Left ventricle myocardium inferior (tissue), 1 donor: Measurements from ENCODE around the gene HLF. TPM values are rescaled to one million over a fixed set of nuclear protein-coding genes. Genes with fewer than 3 reads are reported as not detected.

Experiments used
- DNase-seq: peaks from one replicate; pipeline ENCODE4 v3.0.0-alpha.2; 2020
- H3K27ac ChIP-seq: fragments of 200-600 bp; replicated peaks from 2 replicates; pipeline ENCODE4 v1.8.0; 2021
- H3K27me3 ChIP-seq: fragments of 200-600 bp; 2 replicates; pipeline ENCODE4 v1.8.0; 2021; ENCODE audit warnings: low read depth
- H3K36me3 ChIP-seq: fragments of 200-600 bp; 2 replicates; pipeline ENCODE4 v1.8.0; 2021
- H3K4me1 ChIP-seq: fragments of 200-600 bp; 2 replicates; pipeline ENCODE4 v1.8.0; 2021
- H3K4me3 ChIP-seq: fragments of 200-600 bp; 2 replicates; pipeline ENCODE4 v1.8.0; 2021; ENCODE audit warnings: mild to moderate bottlenecking, moderate library complexity
- H3K9me3 ChIP-seq: fragments of 200-600 bp; replicated peaks from 2 replicates; pipeline ENCODE4 v1.8.0; 2021
- intact Hi-C: fragments of 100-400 bp; cut with micrococcal nuclease; formaldehyde crosslinking; loops from one replicate; pipeline ENCODE4 v1.11.0; 2022
- total RNA-seq: library from RNA; stranded (reverse); fragmentation: NEBNext Ultra II Directional; extraction: Animal tissue kit (Norgen Biotek cat#: 25700); gene quantifications from one replicate; pipeline ENCODE4 v1.2.1, GENCODE V29; 2021
- TF ChIP-seq, protein P1 (sequence below): fragments of 200-600 bp; IDR thresholded peaks from 2 replicates; pipeline ENCODE4 v1.8.0; 2021; ENCODE audit warnings: antibody characterized with exemption, mild to moderate bottlenecking, borderline replicate concordance
- donor health status: DM: no; HTN: yes; CAD: no; lungs with severe emphysema.

The HLF gene
- total RNA-seq, 1 donor from 2014 or later, result 22.6 TPM

DNA sequence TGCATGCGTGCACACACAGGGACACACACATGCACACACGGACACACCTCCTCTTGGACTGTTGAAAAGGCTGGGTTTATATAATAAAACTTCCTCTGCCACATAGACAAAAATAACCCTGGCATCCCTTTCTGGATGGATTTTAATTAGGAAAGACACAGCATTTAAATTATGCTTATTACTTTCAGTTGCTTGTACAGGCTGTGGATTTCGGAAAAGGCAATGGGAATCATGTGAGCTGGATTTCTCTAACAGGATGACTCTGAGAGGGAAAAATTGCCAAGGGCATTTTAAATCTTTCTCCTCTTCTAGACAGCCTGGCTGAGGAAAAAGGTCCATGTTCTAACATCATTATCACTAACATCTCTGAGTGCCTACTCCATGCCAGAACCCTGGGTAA lies 75.9 kb downstream of the HLF start:
- Histone ChIP-seq H3K4me1 (no peaks in the 10 kb centered on the region), H3K27ac (no peak overlapping the region), H3K27me3 (peaks cover 10% of the 10 kb centered on the region), H3K9me3 (no peaks in the 10 kb centered on the region), H3K4me3 (no peak overlapping the region), H3K36me3 (no peaks in the 10 kb centered on the region)
- intact Hi-C loops, result no loop called here
- DNase-seq, result no peak
- TF ChIP-seq, protein P1, sequence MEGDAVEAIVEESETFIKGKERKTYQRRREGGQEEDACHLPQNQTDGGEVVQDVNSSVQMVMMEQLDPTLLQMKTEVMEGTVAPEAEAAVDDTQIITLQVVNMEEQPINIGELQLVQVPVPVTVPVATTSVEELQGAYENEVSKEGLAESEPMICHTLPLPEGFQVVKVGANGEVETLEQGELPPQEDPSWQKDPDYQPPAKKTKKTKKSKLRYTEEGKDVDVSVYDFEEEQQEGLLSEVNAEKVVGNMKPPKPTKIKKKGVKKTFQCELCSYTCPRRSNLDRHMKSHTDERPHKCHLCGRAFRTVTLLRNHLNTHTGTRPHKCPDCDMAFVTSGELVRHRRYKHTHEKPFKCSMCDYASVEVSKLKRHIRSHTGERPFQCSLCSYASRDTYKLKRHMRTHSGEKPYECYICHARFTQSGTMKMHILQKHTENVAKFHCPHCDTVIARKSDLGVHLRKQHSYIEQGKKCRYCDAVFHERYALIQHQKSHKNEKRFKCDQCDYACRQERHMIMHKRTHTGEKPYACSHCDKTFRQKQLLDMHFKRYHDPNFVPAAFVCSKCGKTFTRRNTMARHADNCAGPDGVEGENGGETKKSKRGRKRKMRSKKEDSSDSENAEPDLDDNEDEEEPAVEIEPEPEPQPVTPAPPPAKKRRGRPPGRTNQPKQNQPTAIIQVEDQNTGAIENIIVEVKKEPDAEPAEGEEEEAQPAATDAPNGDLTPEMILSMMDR, result no peak

DNA sequence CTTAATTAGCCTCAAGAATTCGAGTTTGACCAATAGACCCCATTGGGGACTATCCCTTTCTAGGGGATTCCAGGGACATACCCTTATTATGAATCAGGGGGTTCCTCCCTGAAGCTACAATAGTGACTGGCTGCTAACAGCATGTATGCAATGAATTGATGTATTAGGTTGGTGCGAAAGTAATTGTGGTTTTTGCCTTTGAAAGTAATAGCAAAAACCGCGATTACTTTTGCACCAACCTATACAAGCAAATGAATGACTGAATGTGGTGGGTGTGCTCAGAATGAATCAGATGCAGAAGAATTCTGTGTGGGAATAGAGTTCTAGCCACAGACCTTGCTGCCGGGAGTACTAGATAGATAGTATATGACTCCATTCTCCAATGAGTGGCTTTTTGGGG lies 76.7 kb downstream of the HLF start:
- intact Hi-C loops, result no loop called here

DNA sequence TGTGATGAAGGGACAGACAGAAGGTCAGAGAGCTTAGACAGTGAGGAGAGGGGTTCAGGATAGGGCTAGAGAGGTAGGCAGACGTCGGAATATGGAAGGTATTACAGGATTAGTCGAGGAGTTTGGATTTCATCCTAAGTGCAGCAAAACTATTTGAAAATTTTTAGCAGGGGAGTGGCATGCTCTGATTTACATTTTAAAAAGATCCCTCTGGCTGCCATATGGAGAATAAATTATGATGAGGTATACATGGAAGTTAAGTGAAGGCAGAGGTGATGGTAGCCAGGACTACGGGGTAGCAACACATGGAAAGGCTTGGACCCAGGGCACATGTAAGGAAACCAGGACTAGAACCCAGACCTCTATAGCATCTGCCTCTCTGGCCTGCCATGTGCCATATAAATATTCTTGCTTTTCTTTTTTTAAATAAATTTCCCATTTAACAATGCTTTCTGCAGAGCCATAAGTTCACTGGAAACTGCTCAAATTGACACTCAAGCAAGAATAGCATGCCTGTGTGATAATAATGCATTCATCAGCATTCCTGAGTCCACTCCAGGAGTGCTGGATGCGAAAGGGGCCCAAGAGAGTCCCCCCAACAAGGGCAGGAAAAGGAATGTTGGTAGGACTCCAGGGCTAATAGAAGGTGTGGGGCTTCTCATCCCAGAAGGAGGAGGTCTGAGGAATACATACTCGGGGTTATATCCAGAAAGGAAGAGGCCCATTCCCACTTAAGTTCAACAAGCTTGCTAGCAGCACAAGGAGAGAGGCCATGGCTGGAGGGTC lies 78.2 kb downstream of the HLF start:
- intact Hi-C loops, result no loop called here

More for the DNA sequence above, 76.7 kb downstream of the HLF start:
- TF ChIP-seq, protein P1, result no peak
- H3K27ac ChIP-seq, result no peak overlapping the region
- H3K27me3 ChIP-seq, result peaks cover 10% of the 10 kb centered on the region
- H3K4me3 ChIP-seq, result no peak overlapping the region
- no peaks in the 10 kb centered on the region for H3K36me3 ChIP-seq
- H3K9me3 ChIP-seq, result peaks cover under 1% of the 10 kb centered on the region
- H3K4me1 ChIP-seq, result no peaks in the 10 kb centered on the region
- DNase-seq, result no peak

DNA sequence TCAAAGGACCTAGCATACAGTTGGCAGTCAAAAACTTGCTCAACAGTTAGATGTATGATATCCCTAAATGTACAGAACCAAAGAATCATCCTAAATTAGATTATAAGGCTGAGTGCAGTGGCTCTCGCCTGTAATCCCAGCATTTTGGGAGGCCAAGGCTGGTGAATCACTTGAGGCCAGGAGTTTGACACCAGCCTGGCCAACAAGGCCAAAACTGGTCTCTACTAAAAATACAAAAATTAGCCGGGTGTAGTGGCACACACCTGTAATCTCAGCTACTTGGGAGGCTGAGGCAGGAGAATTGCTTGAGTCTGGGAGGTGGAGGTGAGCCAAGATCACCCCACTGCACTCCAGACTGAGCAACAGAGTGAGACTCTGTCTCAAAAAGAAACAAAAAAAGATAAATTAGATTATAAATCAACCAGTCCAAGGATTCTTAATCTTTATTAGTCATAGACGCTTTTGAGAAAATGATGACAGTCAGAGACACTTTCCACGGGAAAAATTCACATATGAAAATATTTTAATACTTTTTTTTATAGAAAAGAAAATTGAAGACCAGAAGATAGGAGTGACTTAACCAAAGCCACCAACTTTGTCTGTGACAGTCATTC lies 79.2 kb downstream of the HLF start:
- H3K36me3 ChIP-seq, result no peaks in the 10 kb centered on the region
- TF ChIP-seq, protein P1, result no peak
- no peak for DNase-seq
- H3K4me3 ChIP-seq, result no peak overlapping the region
- H3K27me3 ChIP-seq, result peaks cover 9% of the 10 kb centered on the region
- no peaks in the 10 kb centered on the region for H3K4me1 ChIP-seq
- peaks cover 5% of the 10 kb centered on the region for H3K9me3 ChIP-seq
- H3K27ac ChIP-seq, result no peak overlapping the region
- intact Hi-C loops, result no loop called here

More for the DNA sequence above, 78.2 kb downstream of the HLF start:
- no peak overlapping the region for H3K4me3 ChIP-seq
- H3K9me3 ChIP-seq, result peaks cover 5% of the 10 kb centered on the region
- DNase-seq, result no peak
- H3K36me3 ChIP-seq, result no peaks in the 10 kb centered on the region
- no peaks in the 10 kb centered on the region for H3K4me1 ChIP-seq
- TF ChIP-seq, protein P1, result no peak
- H3K27me3 ChIP-seq, result peaks cover 10% of the 10 kb centered on the region
- H3K27ac ChIP-seq, result no peak overlapping the region

DNA sequence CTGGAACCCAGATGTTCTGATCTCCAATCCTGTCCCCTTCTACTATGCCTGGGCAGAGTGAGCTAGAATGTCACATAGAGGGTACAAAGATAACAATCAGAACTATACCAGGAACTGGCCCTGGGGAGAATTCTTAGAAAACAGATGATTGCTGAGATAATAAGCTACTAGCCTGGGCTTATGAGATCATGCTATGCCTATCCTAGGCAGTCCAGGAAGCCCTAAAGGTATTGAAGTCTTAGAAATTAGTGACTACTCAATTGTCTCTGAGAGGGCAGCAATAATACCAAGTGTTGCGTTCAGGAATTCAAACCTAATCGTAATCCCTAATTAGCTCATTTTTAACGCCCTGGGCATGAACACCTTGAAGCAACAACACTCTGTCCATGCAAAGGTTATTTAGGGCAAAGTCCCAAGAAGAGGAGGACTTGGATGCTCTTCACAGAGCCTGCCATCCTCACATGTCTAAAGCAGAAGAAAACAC lies 79.8 kb downstream of the HLF start:
- TF ChIP-seq, protein P1, result no peak
- no peak for DNase-seq
- H3K27me3 ChIP-seq, result peaks cover 3% of the 10 kb centered on the region
- no peaks in the 10 kb centered on the region for H3K4me1 ChIP-seq
- no peak overlapping the region for H3K4me3 ChIP-seq
- peaks cover 5% of the 10 kb centered on the region for H3K9me3 ChIP-seq
- H3K27ac ChIP-seq, result no peak overlapping the region
- H3K36me3 ChIP-seq, result no peaks in the 10 kb centered on the region
- intact Hi-C loops, result no loop called here
